Fibroblast of pulmonary artery (primary cell): Measurements from ENCODE around the gene AUP1.

Source experiments
- DNase-seq: peaks from one replicate; pipeline ENCODE4 v3.0.0-alpha.2; 2010; ENCODE audit warnings: low read depth
- H3K4me3 ChIP-seq: replicated peaks from 2 replicates; pipeline ENCODE4 v1.5.1; 2011; ENCODE audit warnings: low read depth, mild to moderate bottlenecking, control low read depth, low read length, moderate library complexity
- CTCF ChIP-seq: IDR thresholded peaks from 2 replicates; pipeline ENCODE4 v1.5.1; 2011; ENCODE audit warnings: mild to moderate bottlenecking, control low read depth, low read length, inconsistent platforms; ENCODE audit errors: missing control alignments

Gene AUP1

GRCh38 chr2:74573747-74574562 lies 44.4 kb upstream of the AUP1 start:
- DNase-seq, result peak; percentile 66
- peak overlapping the region; percentile 6 for H3K4me3 ChIP-seq
- TF ChIP-seq CTCF, result no peak

DNA sequence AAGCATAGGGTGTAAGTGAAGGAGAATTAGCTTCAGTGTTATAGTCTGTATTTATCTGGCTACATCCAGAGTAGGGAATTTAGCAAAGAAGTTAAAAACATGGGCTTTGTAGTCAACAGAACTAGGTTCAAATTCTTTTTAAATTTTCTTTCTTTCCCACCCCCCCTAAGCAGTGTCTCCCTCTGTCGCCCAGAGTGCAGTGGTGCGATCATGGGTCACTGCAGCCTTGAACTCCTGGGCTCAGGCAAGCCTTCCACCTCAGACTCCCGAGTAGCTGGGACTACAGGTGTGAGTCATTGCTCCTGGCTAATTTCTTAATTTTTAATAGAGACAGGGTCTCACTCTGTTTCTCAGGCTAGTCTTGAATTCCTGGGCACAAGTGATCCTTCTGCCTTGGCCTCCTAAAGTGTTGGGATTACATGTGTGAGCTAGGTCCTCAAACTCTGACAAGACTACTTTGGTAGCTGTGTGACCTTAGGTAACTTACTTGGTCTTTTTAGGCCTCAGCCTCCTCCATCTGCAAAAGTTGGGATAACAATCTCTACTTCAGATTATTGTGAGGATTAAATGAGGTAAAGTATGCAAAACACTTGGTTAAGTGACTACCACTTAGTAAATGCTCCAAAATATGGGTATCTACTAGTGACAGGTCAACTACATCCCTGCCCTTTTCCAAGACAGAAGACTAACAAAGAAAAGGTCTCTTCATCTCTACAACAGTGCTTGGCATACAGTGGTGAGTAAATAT lies 42.8 kb upstream of the AUP1 start:
- DNase-seq, result no peak
- H3K4me3 ChIP-seq, result no peak overlapping the region
- TF ChIP-seq CTCF, result no peak

DNA sequence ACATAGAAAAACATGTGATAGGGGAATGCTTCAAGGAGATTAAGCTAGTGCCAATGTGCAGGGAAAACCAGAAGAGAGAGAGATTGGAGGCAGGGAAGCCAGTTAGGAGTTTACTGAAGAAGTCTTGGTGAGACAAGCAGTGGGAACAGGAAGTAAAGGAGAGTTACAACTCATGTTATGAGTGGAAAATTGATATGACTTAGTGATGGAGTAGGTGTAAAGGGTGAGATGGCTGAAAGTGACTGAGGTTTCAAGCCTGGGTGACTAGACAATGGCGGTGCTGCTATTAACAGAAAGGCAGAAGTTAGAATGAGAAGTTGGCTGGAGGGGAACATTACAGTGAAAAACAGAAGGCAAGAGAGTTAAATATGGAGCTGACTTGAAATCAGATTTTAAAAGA lies 41.6 kb upstream of the AUP1 start:
- TF ChIP-seq CTCF, result no peak
- no peak for DNase-seq
- no peak overlapping the region for H3K4me3 ChIP-seq

DNA sequence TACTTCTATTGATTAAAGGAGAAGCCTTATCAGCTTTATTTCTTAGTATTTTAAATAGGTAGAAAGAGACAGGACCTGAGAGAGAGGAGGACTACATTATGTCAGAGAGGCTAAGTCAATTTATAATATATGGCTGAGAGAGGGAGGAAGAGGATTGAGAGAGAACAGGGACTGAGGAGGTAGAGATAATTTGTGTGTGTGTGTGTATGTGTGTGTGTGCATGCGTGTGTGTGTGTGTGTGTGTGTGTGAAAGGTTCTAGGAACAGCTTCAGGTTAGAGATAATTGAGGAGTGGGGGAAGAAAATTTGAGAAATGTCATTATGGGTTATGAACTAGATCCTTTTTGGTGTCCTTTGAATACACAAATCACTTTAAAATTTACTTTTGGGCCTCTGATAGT lies 40.2 kb upstream of the AUP1 start:
- TF ChIP-seq CTCF, result no peak
- no peak for DNase-seq
- H3K4me3 ChIP-seq, result no peak overlapping the region

GRCh38 chr2:74567881-74568280 lies 38.4 kb upstream of the AUP1 start:
- H3K4me3 ChIP-seq, result no peak overlapping the region
- TF ChIP-seq CTCF, result no peak
- DNase-seq, result peak; percentile 79

DNA sequence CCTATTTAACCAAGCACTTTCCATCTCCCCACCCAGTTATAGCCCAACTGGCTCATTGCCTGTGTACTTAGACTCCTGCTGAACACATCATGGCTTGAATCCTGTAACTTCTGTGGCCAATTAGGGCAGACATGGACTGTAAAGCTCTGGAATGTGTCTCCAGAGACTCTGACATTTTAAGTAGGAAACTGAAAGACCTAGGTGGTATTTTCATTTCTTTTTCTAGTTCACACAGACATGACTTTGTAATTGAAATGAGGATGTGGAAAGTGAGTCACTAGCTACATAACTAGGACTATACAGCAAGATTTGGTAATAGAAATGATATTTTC lies 37.2 kb upstream of the AUP1 start:
- DNase-seq, result peak; percentile 70
- no peak for TF ChIP-seq CTCF

More for the DNA sequence above, 37.2 kb upstream of the AUP1 start:
- H3K4me3 ChIP-seq, result no peak overlapping the region
